HCT116 (cell line): Measurements from ENCODE around the gene RHOG. TPM values are rescaled to one million over a fixed set of nuclear protein-coding genes. Genes with fewer than 3 reads are reported as not detected.

ENCODE experiments used
- ATAC-seq: fragments of 200-7000 bp; cut with Tn5 transposase; 2 replicates; pipeline ENCODE4 v1.9.1; 2020; ENCODE audit warnings: mild to moderate bottlenecking, moderate library complexity
- BruUV-seq: library from RNA; stranded (reverse); fragments of 400-500 nt; replicated peaks from 2 replicates; lab custom pipeline; 2021; lab: Mats Ljungman, UMichigan
- CTCF ChIA-PET: fragments of 300-600 bp; sonication (Branson Sonifier 250); formaldehyde crosslinking; loops from one replicate; lab custom pipeline; 2021; ENCODE audit warnings: antibody characterized with exemption; lab: Charles Lee
- POLR2A ChIA-PET: fragments of 300-600, 350-600 bp; sonication (Branson Sonifier 250); formaldehyde crosslinking; loops from one replicate; lab custom pipeline; 2021; ENCODE audit warnings: antibody characterized with exemption; lab: Charles Lee
- RAD21 ChIA-PET, 2 experiments: fragments of 300-600 bp; sonication (Branson Sonifier 250); formaldehyde crosslinking; loops; one replicate each; lab custom pipeline; 2023; ENCODE audit warnings: low total read pairs in 2 of 2; ENCODE audit not compliant: uncharacterized antibody in 2 of 2, unreplicated experiment in 2 of 2, low non-redundant PET in 1 of 2; lab: Charles Lee
- DNase-seq: peaks from one replicate; pipeline ENCODE4 v3.0.0-alpha.2; 2010; ENCODE audit warnings: low read depth, low spot score
- H2AFZ ChIP-seq: fragments of 200-600 bp; shearing (Covaris generic), sonication (generic); 2 replicates; pipeline ENCODE4 v1.6.1; 2017; ENCODE audit warnings: low read depth, mixed run types, mixed read lengths, antibody characterized with exemption, low read length; ENCODE audit not compliant: poor library complexity, severe bottlenecking
- H3K27ac ChIP-seq: 2 replicates; pipeline ENCODE4 v1.5.1; 2012; ENCODE audit warnings: low read depth, low read length
- H3K27me3 ChIP-seq: fragments of 200-600 bp; sonication (generic); 2 replicates; pipeline ENCODE4 v1.6.1; 2016; ENCODE audit warnings: mixed run types, low read length, mixed read lengths; ENCODE audit not compliant: insufficient read depth
- H3K36me3 ChIP-seq, 2 experiments: fragments of 200-500 bp in 1 of 2; fragments of 200-600 bp in 1 of 2; sonication (Bioruptor generic) in 1 of 2; sonication (generic) in 1 of 2; 2 replicates each; pipeline versions ENCODE4 v1.5.1 to v1.6.1; 2014 to 2016; ENCODE audit warnings: low read length in 2 of 2, inconsistent platforms in 1 of 2, mixed read lengths in 1 of 2, mixed run types in 1 of 2; ENCODE audit not compliant: insufficient read depth in 2 of 2, control insufficient read depth in 1 of 2
- H3K4me1 ChIP-seq, 2 experiments: fragments of 200-600 bp in 1 of 2; sonication (generic) in 1 of 2; 2 replicates each; pipeline versions ENCODE4 v1.5.1 to v1.6.1; 2012 to 2017; ENCODE audit warnings: low read length in 2 of 2, inconsistent platforms in 1 of 2, mild to moderate bottlenecking in 1 of 2, mixed read lengths in 1 of 2, mixed run types in 1 of 2, moderate library complexity in 1 of 2; ENCODE audit not compliant: insufficient read depth in 2 of 2, control insufficient read depth in 1 of 2
- H3K4me2 ChIP-seq: fragments of 200-600 bp; sonication (generic); 2 replicates; pipeline ENCODE4 v1.6.1; 2017; ENCODE audit warnings: mixed run types, low read length, mixed read lengths
- H3K4me3 ChIP-seq, 2 experiments: fragments of 200-600 bp in 1 of 2; sonication (generic) in 1 of 2; replicated peaks in 1 of 2; 2 replicates each; pipeline ENCODE4 v1.5.1; 2011 to 2016; ENCODE audit warnings: low read length in 2 of 2, control low read depth in 1 of 2, low read depth in 1 of 2, mild to moderate bottlenecking in 1 of 2, mixed read lengths in 1 of 2, mixed run types in 1 of 2
- H3K79me2 ChIP-seq: fragments of 200-600 bp; sonication (generic); 2 replicates; pipeline ENCODE4 v1.6.1; 2017; ENCODE audit warnings: mild to moderate bottlenecking, mixed run types, low read length, moderate library complexity, mixed read lengths; ENCODE audit not compliant: insufficient read depth
- H3K9ac ChIP-seq: fragments of 200-600 bp; sonication (generic); 2 replicates; pipeline ENCODE4 v1.6.1; 2016; ENCODE audit warnings: low read length, mixed read lengths
- H3K9me2 ChIP-seq: fragments of 200-600 bp; sonication (generic), shearing (Covaris generic); 2 replicates; pipeline ENCODE4 v1.6.1; 2017; ENCODE audit warnings: mixed run types, mild to moderate bottlenecking, moderate library complexity; ENCODE audit not compliant: insufficient read depth
- H3K9me3 ChIP-seq, 2 experiments: fragments of 200-500 bp in 1 of 2; fragments of 200-600 bp in 1 of 2; sonication (Bioruptor generic) in 1 of 2; sonication (generic) in 1 of 2; 2 replicates each; pipeline ENCODE4 v1.6.1; 2014 to 2017; ENCODE audit warnings: low read length in 2 of 2, mixed read lengths in 2 of 2, inconsistent platforms in 1 of 2, low read depth in 1 of 2, mild to moderate bottlenecking in 1 of 2, mixed run types in 1 of 2, moderate library complexity in 1 of 2; ENCODE audit not compliant: control insufficient read depth in 1 of 2, insufficient read depth in 1 of 2
- H4K20me1 ChIP-seq: fragments of 200-600 bp; sonication (generic), shearing (Covaris generic); 2 replicates; pipeline ENCODE4 v1.6.1; 2017; ENCODE audit warnings: mixed run types, mild to moderate bottlenecking, moderate library complexity; ENCODE audit not compliant: insufficient read depth
- CBX3 ChIP-seq: IDR thresholded peaks from 2 replicates; pipeline ENCODE4 v1.6.1; 2012; ENCODE audit warnings: low read depth
- CEBPB ChIP-seq: IDR thresholded peaks from 2 replicates; pipeline ENCODE4 v1.6.1; 2012; ENCODE audit warnings: low read depth
- EZH2 ChIP-seq: fragments of 200-600 bp; sonication (generic); IDR thresholded peaks from 2 replicates; pipeline ENCODE4 v1.6.1; 2017; ENCODE audit warnings: antibody characterized with exemption, mixed run types
- EZH2phosphoT487 ChIP-seq: fragments of 200-600 bp; IDR thresholded peaks from 2 replicates; pipeline ENCODE4 v1.6.1; 2018; ENCODE audit warnings: antibody characterized with exemption, borderline replicate concordance
- FOSL1 ChIP-seq: IDR thresholded peaks from 2 replicates; pipeline ENCODE4 v1.6.1; 2012; ENCODE audit warnings: low read depth
- POLR2A ChIP-seq: IDR thresholded peaks from 2 replicates; pipeline ENCODE4 v1.7.0; 2011; ENCODE audit warnings: borderline replicate concordance; ENCODE audit not compliant: insufficient read depth, insufficient read length; ENCODE audit errors: extremely low read depth
- RAD21 ChIP-seq: IDR thresholded peaks from 2 replicates; pipeline ENCODE4 v1.6.1; 2012; ENCODE audit warnings: low read depth, mild to moderate bottlenecking
- SIN3A ChIP-seq: IDR thresholded peaks from 2 replicates; pipeline ENCODE4 v1.6.1; 2012; ENCODE audit warnings: low read depth
- SP1 ChIP-seq: IDR thresholded peaks from 2 replicates; pipeline ENCODE4 v1.6.1; 2012; ENCODE audit warnings: low read depth
- SRF ChIP-seq: IDR thresholded peaks from 2 replicates; pipeline ENCODE4 v1.6.1; 2012; ENCODE audit warnings: low read depth
- TCF7L2 ChIP-seq: IDR thresholded peaks from 2 replicates; pipeline ENCODE4 v1.7.0; 2011; ENCODE audit warnings: borderline replicate concordance, inconsistent platforms; ENCODE audit not compliant: insufficient read depth, insufficient read length; ENCODE audit errors: extremely low read depth
- YY1 ChIP-seq: IDR thresholded peaks from 2 replicates; pipeline ENCODE4 v1.6.1; 2011; ENCODE audit warnings: low read length, low read depth, moderate library complexity, mild to moderate bottlenecking; ENCODE audit not compliant: insufficient replicate concordance; ENCODE audit errors: extremely low read depth
- ZFX ChIP-seq: fragments of 450-650 bp; IDR thresholded peaks from 2 replicates; pipeline ENCODE4 v1.6.1; 2017
- intact Hi-C: fragments of 100-400 bp; cut with micrococcal nuclease; formaldehyde crosslinking; loops from 2 replicates; pipeline ENCODE4 v1.10.0; 2022
- total RNA-seq: library from RNA; stranded (reverse); gene quantifications from one replicate; pipeline ENCODE4 v1.2.1, GENCODE V29; 2021; ENCODE audit not compliant: unreplicated experiment
- TF ChIP-seq, protein P1 (sequence below): IDR thresholded peaks from 2 replicates; pipeline ENCODE4 v1.6.1; 2012
- TF ChIP-seq, protein P2 (sequence below): IDR thresholded peaks from 2 replicates; pipeline ENCODE4 v1.6.1; 2012; ENCODE audit warnings: low read depth
- TF ChIP-seq, protein P3 (sequence below): IDR thresholded peaks from 2 replicates; pipeline ENCODE4 v1.6.1; 2011; ENCODE audit warnings: mild to moderate bottlenecking, low read length, moderate library complexity; ENCODE audit not compliant: insufficient replicate concordance; ENCODE audit errors: extremely low read depth
- TF ChIP-seq, protein P4 (sequence below), 3 experiments: fragments of 200-600 bp in 1 of 3; sonication (generic) in 1 of 3; IDR thresholded peaks in 2 of 3; conservative IDR thresholded peaks in 1 of 3; 2 replicates each; pipeline ENCODE4 v1.5.1; 2012 to 2017; ENCODE audit warnings: low read depth in 2 of 3, low read length in 2 of 3, antibody characterized with exemption in 1 of 3, borderline replicate concordance in 1 of 3, control low read depth in 1 of 3, mild to moderate bottlenecking in 1 of 3, mixed read lengths in 1 of 3, mixed run types in 1 of 3, moderate library complexity in 1 of 3; ENCODE audit not compliant: insufficient read depth in 1 of 3

RHOG gene
- total RNA-seq, 1 experiment from 2014 or later, result 49.1 TPM

DNA sequence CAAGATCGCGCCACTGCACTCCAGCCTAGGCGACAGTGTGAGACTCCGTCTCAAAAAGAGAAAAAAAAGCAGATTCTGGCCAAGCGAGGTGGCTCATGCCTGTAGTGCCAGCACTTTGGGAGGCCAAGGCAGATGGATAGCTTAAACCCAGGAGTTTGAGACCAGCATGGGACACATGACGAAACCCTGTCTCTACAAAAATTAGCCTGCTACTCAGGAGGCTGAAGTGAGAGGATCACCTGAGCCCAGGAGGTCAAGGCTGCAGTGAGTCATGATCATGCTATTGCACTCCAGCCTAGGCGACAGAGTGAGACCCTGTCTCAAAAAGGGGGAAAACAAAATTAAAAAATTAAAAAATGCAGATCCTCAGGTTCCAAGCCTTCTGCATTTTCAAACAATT is 18.4 kb downstream of the RHOG start:
- Histone ChIP-seq H3K79me2 (no peaks in the 10 kb centered on the region), H2AFZ (no peak overlapping the region), H3K36me3 (peaks cover 9 to 10% of the 10 kb centered on the region in 2 experiments; a peak in 2 of 4 replicates), H3K27ac (no peak overlapping the region), H3K4me1 (peaks cover 0 to 5% of the 10 kb centered on the region in 2 experiments; a peak in 1 of 4 replicates), H3K9me2 (no peaks in the 10 kb centered on the region), H3K4me2 (no peak overlapping the region), H3K9ac (no peak overlapping the region), H4K20me1 (no peaks in the 10 kb centered on the region), H3K4me3 (no peak overlapping the region), H3K9me3 (no peaks in the 10 kb centered on the region), H3K27me3 (no peaks in the 10 kb centered on the region)
- no TSS peak for BruUV-seq
- POLR2A ChIA-PET, result no interaction called here
- ATAC-seq, result no peak
- intact Hi-C loops, result no loop called here
- TF ChIP-seq TCF7L2, result no peak
- TF ChIP-seq, protein P1, sequence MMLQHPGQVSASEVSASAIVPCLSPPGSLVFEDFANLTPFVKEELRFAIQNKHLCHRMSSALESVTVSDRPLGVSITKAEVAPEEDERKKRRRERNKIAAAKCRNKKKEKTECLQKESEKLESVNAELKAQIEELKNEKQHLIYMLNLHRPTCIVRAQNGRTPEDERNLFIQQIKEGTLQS, result no peak
- no peak for TF ChIP-seq SP1
- TF ChIP-seq, protein P2, sequence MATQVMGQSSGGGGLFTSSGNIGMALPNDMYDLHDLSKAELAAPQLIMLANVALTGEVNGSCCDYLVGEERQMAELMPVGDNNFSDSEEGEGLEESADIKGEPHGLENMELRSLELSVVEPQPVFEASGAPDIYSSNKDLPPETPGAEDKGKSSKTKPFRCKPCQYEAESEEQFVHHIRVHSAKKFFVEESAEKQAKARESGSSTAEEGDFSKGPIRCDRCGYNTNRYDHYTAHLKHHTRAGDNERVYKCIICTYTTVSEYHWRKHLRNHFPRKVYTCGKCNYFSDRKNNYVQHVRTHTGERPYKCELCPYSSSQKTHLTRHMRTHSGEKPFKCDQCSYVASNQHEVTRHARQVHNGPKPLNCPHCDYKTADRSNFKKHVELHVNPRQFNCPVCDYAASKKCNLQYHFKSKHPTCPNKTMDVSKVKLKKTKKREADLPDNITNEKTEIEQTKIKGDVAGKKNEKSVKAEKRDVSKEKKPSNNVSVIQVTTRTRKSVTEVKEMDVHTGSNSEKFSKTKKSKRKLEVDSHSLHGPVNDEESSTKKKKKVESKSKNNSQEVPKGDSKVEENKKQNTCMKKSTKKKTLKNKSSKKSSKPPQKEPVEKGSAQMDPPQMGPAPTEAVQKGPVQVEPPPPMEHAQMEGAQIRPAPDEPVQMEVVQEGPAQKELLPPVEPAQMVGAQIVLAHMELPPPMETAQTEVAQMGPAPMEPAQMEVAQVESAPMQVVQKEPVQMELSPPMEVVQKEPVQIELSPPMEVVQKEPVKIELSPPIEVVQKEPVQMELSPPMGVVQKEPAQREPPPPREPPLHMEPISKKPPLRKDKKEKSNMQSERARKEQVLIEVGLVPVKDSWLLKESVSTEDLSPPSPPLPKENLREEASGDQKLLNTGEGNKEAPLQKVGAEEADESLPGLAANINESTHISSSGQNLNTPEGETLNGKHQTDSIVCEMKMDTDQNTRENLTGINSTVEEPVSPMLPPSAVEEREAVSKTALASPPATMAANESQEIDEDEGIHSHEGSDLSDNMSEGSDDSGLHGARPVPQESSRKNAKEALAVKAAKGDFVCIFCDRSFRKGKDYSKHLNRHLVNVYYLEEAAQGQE, result no peak
- no peak for TF ChIP-seq CEBPB
- TF ChIP-seq FOSL1, result no peak
- TF ChIP-seq EZH2, result no peak
- TF ChIP-seq YY1, result no peak
- TF ChIP-seq, protein P3, sequence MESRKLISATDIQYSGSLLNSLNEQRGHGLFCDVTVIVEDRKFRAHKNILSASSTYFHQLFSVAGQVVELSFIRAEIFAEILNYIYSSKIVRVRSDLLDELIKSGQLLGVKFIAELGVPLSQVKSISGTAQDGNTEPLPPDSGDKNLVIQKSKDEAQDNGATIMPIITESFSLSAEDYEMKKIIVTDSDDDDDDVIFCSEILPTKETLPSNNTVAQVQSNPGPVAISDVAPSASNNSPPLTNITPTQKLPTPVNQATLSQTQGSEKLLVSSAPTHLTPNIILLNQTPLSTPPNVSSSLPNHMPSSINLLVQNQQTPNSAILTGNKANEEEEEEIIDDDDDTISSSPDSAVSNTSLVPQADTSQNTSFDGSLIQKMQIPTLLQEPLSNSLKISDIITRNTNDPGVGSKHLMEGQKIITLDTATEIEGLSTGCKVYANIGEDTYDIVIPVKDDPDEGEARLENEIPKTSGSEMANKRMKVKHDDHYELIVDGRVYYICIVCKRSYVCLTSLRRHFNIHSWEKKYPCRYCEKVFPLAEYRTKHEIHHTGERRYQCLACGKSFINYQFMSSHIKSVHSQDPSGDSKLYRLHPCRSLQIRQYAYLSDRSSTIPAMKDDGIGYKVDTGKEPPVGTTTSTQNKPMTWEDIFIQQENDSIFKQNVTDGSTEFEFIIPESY, result no peak
- TF ChIP-seq ZFX, result no peak
- TF ChIP-seq RAD21, result no peak
- no peak for TF ChIP-seq EZH2phosphoT487
- no peak for TF ChIP-seq POLR2A
- TF ChIP-seq, protein P4, sequence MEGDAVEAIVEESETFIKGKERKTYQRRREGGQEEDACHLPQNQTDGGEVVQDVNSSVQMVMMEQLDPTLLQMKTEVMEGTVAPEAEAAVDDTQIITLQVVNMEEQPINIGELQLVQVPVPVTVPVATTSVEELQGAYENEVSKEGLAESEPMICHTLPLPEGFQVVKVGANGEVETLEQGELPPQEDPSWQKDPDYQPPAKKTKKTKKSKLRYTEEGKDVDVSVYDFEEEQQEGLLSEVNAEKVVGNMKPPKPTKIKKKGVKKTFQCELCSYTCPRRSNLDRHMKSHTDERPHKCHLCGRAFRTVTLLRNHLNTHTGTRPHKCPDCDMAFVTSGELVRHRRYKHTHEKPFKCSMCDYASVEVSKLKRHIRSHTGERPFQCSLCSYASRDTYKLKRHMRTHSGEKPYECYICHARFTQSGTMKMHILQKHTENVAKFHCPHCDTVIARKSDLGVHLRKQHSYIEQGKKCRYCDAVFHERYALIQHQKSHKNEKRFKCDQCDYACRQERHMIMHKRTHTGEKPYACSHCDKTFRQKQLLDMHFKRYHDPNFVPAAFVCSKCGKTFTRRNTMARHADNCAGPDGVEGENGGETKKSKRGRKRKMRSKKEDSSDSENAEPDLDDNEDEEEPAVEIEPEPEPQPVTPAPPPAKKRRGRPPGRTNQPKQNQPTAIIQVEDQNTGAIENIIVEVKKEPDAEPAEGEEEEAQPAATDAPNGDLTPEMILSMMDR (IDR thresholded peaks at IDR 0.05 in 2 of 3, conservative IDR thresholded peaks at IDR 0.05 in 1 of 3; ENCODE audit: borderline replicate concordance in 1 of 3, insufficient read depth in 1 of 3, low read depth in 2 of 3, low read length in 2 of 3), result no peak
- no peak for TF ChIP-seq SIN3A
- TF ChIP-seq CBX3, result no peak
- TF ChIP-seq SRF, result no peak
- no peak for DNase-seq
- CTCF ChIA-PET, result interaction anchor here (1.4 to 4.1 kb wide), 2 partner anchors 10 to 14 kb away, joined by 4 to 16 read pairs; partner anchors contain the start of gene PGAP2
- RAD21 ChIA-PET, result no interaction called here
